NB4 (cell line): ENCODE results near the gene GPANK1.

Experiments used
- CTCF ChIP-seq: IDR thresholded peaks from one replicate; pipeline ENCODE4 v1.5.1; 2012; ENCODE audit warnings: low read depth, low read length
- MYC ChIP-seq: IDR thresholded peaks from 2 replicates; pipeline ENCODE4 v1.6.1; 2011; ENCODE audit warnings: low read depth, low read length
- POLR2A ChIP-seq: IDR thresholded peaks from 2 replicates; pipeline ENCODE4 v1.6.1; 2011; ENCODE audit warnings: mild to moderate bottlenecking; ENCODE audit not compliant: insufficient read length; ENCODE audit errors: extremely low read depth

- no peak for TF ChIP-seq CTCF
- no peak for TF ChIP-seq MYC
- no peak for TF ChIP-seq POLR2A
Observed at GRCh38 chr6:31687321-31687720, 22.5 kb upstream of the GPANK1 start.
